PC-9 (cell line): ENCODE data around the gene PPP2R5B.

Source experiments
- EZH2 ChIP-seq: fragments of 200-600 bp; sonication (generic); IDR thresholded peaks from 2 replicates; pipeline ENCODE4 v1.8.0; 2017; ENCODE audit warnings: antibody characterized with exemption, low read depth
- TF ChIP-seq, protein P1 (sequence below): fragments of 200-600 bp; sonication (generic); conservative IDR thresholded peaks from 2 replicates; pipeline ENCODE4 v1.6.1; 2017; ENCODE audit warnings: mixed run types, antibody characterized with exemption, mild to moderate bottlenecking, moderate library complexity

DNA sequence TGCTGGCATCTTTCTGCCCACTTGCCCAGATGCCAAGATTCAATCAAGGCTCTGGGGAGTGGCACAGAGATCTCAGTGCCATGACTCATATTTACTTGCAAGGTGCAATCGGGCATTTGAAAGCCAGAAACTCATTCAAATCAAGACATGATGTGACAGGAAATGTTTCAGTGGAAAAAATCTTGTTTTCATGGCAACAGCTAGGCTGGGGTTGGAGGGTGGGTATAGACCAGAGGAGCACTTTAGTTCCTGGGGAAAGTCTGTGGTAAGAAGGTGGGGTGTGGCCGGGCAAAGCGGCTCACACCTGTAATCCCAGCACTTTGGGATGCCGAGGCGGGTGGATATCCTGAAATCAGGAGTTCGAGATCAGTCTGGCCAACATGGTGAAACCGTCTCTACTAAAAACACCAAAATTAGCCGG, 46.3 kb downstream of the PPP2R5B start:
- TF ChIP-seq, protein P1, sequence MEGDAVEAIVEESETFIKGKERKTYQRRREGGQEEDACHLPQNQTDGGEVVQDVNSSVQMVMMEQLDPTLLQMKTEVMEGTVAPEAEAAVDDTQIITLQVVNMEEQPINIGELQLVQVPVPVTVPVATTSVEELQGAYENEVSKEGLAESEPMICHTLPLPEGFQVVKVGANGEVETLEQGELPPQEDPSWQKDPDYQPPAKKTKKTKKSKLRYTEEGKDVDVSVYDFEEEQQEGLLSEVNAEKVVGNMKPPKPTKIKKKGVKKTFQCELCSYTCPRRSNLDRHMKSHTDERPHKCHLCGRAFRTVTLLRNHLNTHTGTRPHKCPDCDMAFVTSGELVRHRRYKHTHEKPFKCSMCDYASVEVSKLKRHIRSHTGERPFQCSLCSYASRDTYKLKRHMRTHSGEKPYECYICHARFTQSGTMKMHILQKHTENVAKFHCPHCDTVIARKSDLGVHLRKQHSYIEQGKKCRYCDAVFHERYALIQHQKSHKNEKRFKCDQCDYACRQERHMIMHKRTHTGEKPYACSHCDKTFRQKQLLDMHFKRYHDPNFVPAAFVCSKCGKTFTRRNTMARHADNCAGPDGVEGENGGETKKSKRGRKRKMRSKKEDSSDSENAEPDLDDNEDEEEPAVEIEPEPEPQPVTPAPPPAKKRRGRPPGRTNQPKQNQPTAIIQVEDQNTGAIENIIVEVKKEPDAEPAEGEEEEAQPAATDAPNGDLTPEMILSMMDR = no peak
- TF ChIP-seq EZH2 = no peak
